ENCODE data around the gene SLC18A3. TPM values are rescaled to one million over a fixed set of nuclear protein-coding genes. Genes with fewer than 3 reads are reported as not detected.

Gene SLC18A3
- polyA plus RNA-seq, 2 donors, result not detected

GRCh38 chr10:49620841-49621378 lies 10.8 kb downstream of the SLC18A3 start:
- H3K27ac ChIP-seq (ENCODE audit: low read depth in 2 of 2, low read length in 1 of 2), result no peak overlapping the region
- H3K9me3 ChIP-seq (ENCODE audit: control insufficient read depth in 2 of 2, insufficient read depth in 1 of 2, low read depth in 1 of 2, low read length in 1 of 2), result no peaks in the 10 kb centered on the region
- H3K4me1 ChIP-seq (ENCODE audit: control insufficient read depth in 2 of 2, insufficient read depth in 2 of 2, low read length in 1 of 2), result no peaks in the 10 kb centered on the region
- H3K27me3 ChIP-seq (ENCODE audit: control insufficient read depth in 1 of 2, insufficient read depth in 2 of 2, low read length in 2 of 2), result peaks cover 4 to 9% of the 10 kb centered on the region in 2 donors
- H3K36me3 ChIP-seq (ENCODE audit: control insufficient read depth in 2 of 2, insufficient read depth in 2 of 2, low read length in 1 of 2), result no peaks in the 10 kb centered on the region
- WGBS, 2 donors, result 54 to 55% methylated on average over 6 of the region's 6 CpGs
- H3K4me3 ChIP-seq (ENCODE audit: low read depth in 1 of 2, low read length in 2 of 2), result no peak overlapping the region

- no peaks in the 10 kb centered on the region for H3K9me3 ChIP-seq (ENCODE audit: control insufficient read depth in 2 of 2, insufficient read depth in 1 of 2, low read depth in 1 of 2, low read length in 1 of 2)
- H3K4me1 ChIP-seq (ENCODE audit: control insufficient read depth in 2 of 2, insufficient read depth in 2 of 2, low read length in 1 of 2), result no peaks in the 10 kb centered on the region
- H3K36me3 ChIP-seq (ENCODE audit: control insufficient read depth in 2 of 2, insufficient read depth in 2 of 2, low read length in 1 of 2), result no peaks in the 10 kb centered on the region
- H3K4me3 ChIP-seq (ENCODE audit: low read depth in 1 of 2, low read length in 2 of 2), result no peak overlapping the region
- 43 to 48% methylated on average over 6 of the region's 6 CpGs for WGBS, 2 donors
- H3K27ac ChIP-seq (ENCODE audit: low read depth in 2 of 2, low read length in 1 of 2), result no peak overlapping the region
- H3K27me3 ChIP-seq (ENCODE audit: control insufficient read depth in 1 of 2, insufficient read depth in 2 of 2, low read length in 2 of 2), result peaks cover 4 to 9% of the 10 kb centered on the region in 2 donors
Measured at GRCh38 chr10:49621561-49621960, 11.5 kb downstream of the SLC18A3 start.

- H3K4me3 ChIP-seq (ENCODE audit: low read depth in 1 of 2, low read length in 2 of 2), result no peak overlapping the region
- no peaks in the 10 kb centered on the region for H3K4me1 ChIP-seq (ENCODE audit: control insufficient read depth in 2 of 2, insufficient read depth in 2 of 2, low read length in 1 of 2)
- peaks cover 4 to 9% of the 10 kb centered on the region in 2 donors for H3K27me3 ChIP-seq (ENCODE audit: control insufficient read depth in 1 of 2, insufficient read depth in 2 of 2, low read length in 2 of 2)
- WGBS, 2 donors, result 67 to 74% methylated on average over 11 of the region's 11 CpGs
- no peaks in the 10 kb centered on the region for H3K9me3 ChIP-seq (ENCODE audit: control insufficient read depth in 2 of 2, insufficient read depth in 1 of 2, low read depth in 1 of 2, low read length in 1 of 2)
- no peak overlapping the region for H3K27ac ChIP-seq (ENCODE audit: low read depth in 2 of 2, low read length in 1 of 2)
- no peaks in the 10 kb centered on the region for H3K36me3 ChIP-seq (ENCODE audit: control insufficient read depth in 2 of 2, insufficient read depth in 2 of 2, low read length in 1 of 2)
Measured at GRCh38 chr10:49622426-49623425, 12.6 kb downstream of the SLC18A3 start.

- 59 to 63% methylated on average over 5 of the region's 5 CpGs for WGBS, 2 donors
- no peaks in the 10 kb centered on the region for H3K4me1 ChIP-seq (ENCODE audit: control insufficient read depth in 2 of 2, insufficient read depth in 2 of 2, low read length in 1 of 2)
- peaks cover under 1 to 4% of the 10 kb centered on the region in 2 donors for H3K27me3 ChIP-seq (ENCODE audit: control insufficient read depth in 1 of 2, insufficient read depth in 2 of 2, low read length in 2 of 2)
- no peak overlapping the region for H3K4me3 ChIP-seq (ENCODE audit: low read depth in 1 of 2, low read length in 2 of 2)
- H3K27ac ChIP-seq (ENCODE audit: low read depth in 2 of 2, low read length in 1 of 2), result no peak overlapping the region
- peaks cover 0 to 3% of the 10 kb centered on the region in 2 donors for H3K9me3 ChIP-seq (ENCODE audit: control insufficient read depth in 2 of 2, insufficient read depth in 1 of 2, low read depth in 1 of 2, low read length in 1 of 2)
- H3K36me3 ChIP-seq (ENCODE audit: control insufficient read depth in 2 of 2, insufficient read depth in 2 of 2, low read length in 1 of 2), result no peaks in the 10 kb centered on the region
Measured at GRCh38 chr10:49624629-49625028, 14.5 kb downstream of the SLC18A3 start.

GRCh38 chr10:49625411-49625810 lies 15.3 kb downstream of the SLC18A3 start:
- Histone ChIP-seq H3K4me1 (ENCODE audit: control insufficient read depth in 2 of 2, insufficient read depth in 2 of 2, low read length in 1 of 2) (no peaks in the 10 kb centered on the region), H3K4me3 (ENCODE audit: low read depth in 1 of 2, low read length in 2 of 2) (no peak overlapping the region), H3K9me3 (ENCODE audit: control insufficient read depth in 2 of 2, insufficient read depth in 1 of 2, low read depth in 1 of 2, low read length in 1 of 2) (peaks cover 0 to 3% of the 10 kb centered on the region in 2 donors), H3K27me3 (ENCODE audit: control insufficient read depth in 1 of 2, insufficient read depth in 2 of 2, low read length in 2 of 2) (peaks cover 0 to 4% of the 10 kb centered on the region in 2 donors), H3K36me3 (ENCODE audit: control insufficient read depth in 2 of 2, insufficient read depth in 2 of 2, low read length in 1 of 2) (no peaks in the 10 kb centered on the region), H3K27ac (ENCODE audit: low read depth in 2 of 2, low read length in 1 of 2) (no peak overlapping the region)
- WGBS, 2 donors, result 80 to 82% methylated on average over 10 of the region's 10 CpGs

GRCh38 chr10:49627038-49627437 lies 16.9 kb downstream of the SLC18A3 start:
- 86 to 87% methylated on average over 7 of the region's 7 CpGs for WGBS, 2 donors
- H3K36me3 ChIP-seq (ENCODE audit: control insufficient read depth in 2 of 2, insufficient read depth in 2 of 2, low read length in 1 of 2), result no peaks in the 10 kb centered on the region
- no peaks in the 10 kb centered on the region for H3K4me1 ChIP-seq (ENCODE audit: control insufficient read depth in 2 of 2, insufficient read depth in 2 of 2, low read length in 1 of 2)
- no peak overlapping the region for H3K27ac ChIP-seq (ENCODE audit: low read depth in 2 of 2, low read length in 1 of 2)
- peaks cover 0 to 3% of the 10 kb centered on the region in 2 donors for H3K9me3 ChIP-seq (ENCODE audit: control insufficient read depth in 2 of 2, insufficient read depth in 1 of 2, low read depth in 1 of 2, low read length in 1 of 2)
- H3K27me3 ChIP-seq (ENCODE audit: control insufficient read depth in 1 of 2, insufficient read depth in 2 of 2, low read length in 2 of 2), result peaks cover 0 to 4% of the 10 kb centered on the region in 2 donors
- no peak overlapping the region for H3K4me3 ChIP-seq (ENCODE audit: low read depth in 1 of 2, low read length in 2 of 2)

- Histone ChIP-seq H3K27me3 (ENCODE audit: control insufficient read depth in 1 of 2, insufficient read depth in 2 of 2, low read length in 2 of 2) (peaks cover 0 to 2% of the 10 kb centered on the region in 2 donors), H3K36me3 (ENCODE audit: control insufficient read depth in 2 of 2, insufficient read depth in 2 of 2, low read length in 1 of 2) (no peaks in the 10 kb centered on the region), H3K4me1 (ENCODE audit: control insufficient read depth in 2 of 2, insufficient read depth in 2 of 2, low read length in 1 of 2) (no peaks in the 10 kb centered on the region), H3K27ac (ENCODE audit: low read depth in 2 of 2, low read length in 1 of 2) (no peak overlapping the region), H3K4me3 (ENCODE audit: low read depth in 1 of 2, low read length in 2 of 2) (no peak overlapping the region), H3K9me3 (ENCODE audit: control insufficient read depth in 2 of 2, insufficient read depth in 1 of 2, low read depth in 1 of 2, low read length in 1 of 2) (peaks cover 0 to 3% of the 10 kb centered on the region in 2 donors)
- 87 to 89% methylated on average over 18 of the region's 18 CpGs for WGBS, 2 donors
Measured at GRCh38 chr10:49627644-49628247, 17.6 kb downstream of the SLC18A3 start.

GRCh38 chr10:49628599-49628998 lies 18.5 kb downstream of the SLC18A3 start:
- Histone ChIP-seq H3K9me3 (ENCODE audit: control insufficient read depth in 2 of 2, insufficient read depth in 1 of 2, low read depth in 1 of 2, low read length in 1 of 2) (peaks cover 0 to 3% of the 10 kb centered on the region in 2 donors), H3K4me1 (ENCODE audit: control insufficient read depth in 2 of 2, insufficient read depth in 2 of 2, low read length in 1 of 2) (no peaks in the 10 kb centered on the region), H3K27ac (ENCODE audit: low read depth in 2 of 2, low read length in 1 of 2) (no peak overlapping the region), H3K36me3 (ENCODE audit: control insufficient read depth in 2 of 2, insufficient read depth in 2 of 2, low read length in 1 of 2) (no peaks in the 10 kb centered on the region), H3K4me3 (ENCODE audit: low read depth in 1 of 2, low read length in 2 of 2) (no peak overlapping the region), H3K27me3 (ENCODE audit: control insufficient read depth in 1 of 2, insufficient read depth in 2 of 2, low read length in 2 of 2) (no peaks in the 10 kb centered on the region)
- WGBS, 2 donors, result 85 to 86% methylated on average over 8 of the region's 8 CpGs

GRCh38 chr10:49629431-49629881 lies 19.3 kb downstream of the SLC18A3 start:
- no peak overlapping the region for H3K27ac ChIP-seq (ENCODE audit: low read depth in 2 of 2, low read length in 1 of 2)
- H3K36me3 ChIP-seq (ENCODE audit: control insufficient read depth in 2 of 2, insufficient read depth in 2 of 2, low read length in 1 of 2), result no peaks in the 10 kb centered on the region
- H3K4me3 ChIP-seq (ENCODE audit: low read depth in 1 of 2, low read length in 2 of 2), result no peak overlapping the region
- 71 to 73% methylated on average over 9 of the region's 9 CpGs for WGBS, 2 donors
- peaks cover 0 to 3% of the 10 kb centered on the region in 2 donors for H3K9me3 ChIP-seq (ENCODE audit: control insufficient read depth in 2 of 2, insufficient read depth in 1 of 2, low read depth in 1 of 2, low read length in 1 of 2)
- no peaks in the 10 kb centered on the region for H3K27me3 ChIP-seq (ENCODE audit: control insufficient read depth in 1 of 2, insufficient read depth in 2 of 2, low read length in 2 of 2)
- no peaks in the 10 kb centered on the region for H3K4me1 ChIP-seq (ENCODE audit: control insufficient read depth in 2 of 2, insufficient read depth in 2 of 2, low read length in 1 of 2)
